ENCODE data around the gene AMIGO2. TPM values are rescaled to one million over a fixed set of nuclear protein-coding genes. Genes with fewer than 3 reads are reported as not detected.
"Not testable (repeated sequence)": the region's sequence is repeated elsewhere in the genome, so short reads cannot be mapped to it uniquely, and the experiment has no call there.

The AMIGO2 gene
- polyA plus RNA-seq (ENCODE audit: insufficient read length) = 40.5 TPM
- long read RNA-seq, donor 1, transcript AMIGO2-201 (2 exons, 3,763 nt) = major isoform, 24 of 26 reads
- long read RNA-seq, donor 1, partial matches to known transcripts = 0 of 26 reads
- long read RNA-seq, donor 1, other reads (novel, unspliced or antisense) = 0 of 26 reads
- long read RNA-seq, donor 2, transcript AMIGO2-201 (2 exons, 3,763 nt) = major isoform, 11 of 11 reads
- long read RNA-seq, donor 2, partial matches to known transcripts = 0 of 11 reads
- long read RNA-seq, donor 2, other reads (novel, unspliced or antisense) = 0 of 11 reads
- long read RNA-seq, donor 3, transcript AMIGO2-201 (2 exons, 3,763 nt) = major isoform, 8 of 8 reads
- long read RNA-seq, donor 3, partial matches to known transcripts = 0 of 8 reads
- long read RNA-seq, donor 3, other reads (novel, unspliced or antisense) = 0 of 8 reads
- long read RNA-seq, donor 4 = 0 reads
- long read RNA-seq, donor 5, transcript AMIGO2-201 (2 exons, 3,763 nt) = major isoform, 15 of 17 reads
- long read RNA-seq, donor 5, partial matches to known transcripts = 0 of 17 reads
- long read RNA-seq, donor 5, other reads (novel, unspliced or antisense) = 0 of 17 reads
- long read RNA-seq, donor 6, transcript AMIGO2-201 (2 exons, 3,763 nt) = major isoform, 17 of 20 reads
- long read RNA-seq, donor 6, partial matches to known transcripts = 0 of 20 reads
- long read RNA-seq, donor 6, other reads (novel, unspliced or antisense) = 0 of 20 reads
- long read RNA-seq, donor 7, transcript AMIGO2-201 (2 exons, 3,763 nt) = major isoform, 21 of 24 reads
- long read RNA-seq, donor 7, partial matches to known transcripts = 0 of 24 reads
- long read RNA-seq, donor 7, other reads (novel, unspliced or antisense) = 0 of 24 reads
- long read RNA-seq, donor 8, partial matches to known transcripts = 15 of 19 reads
- long read RNA-seq, donor 8, other reads (novel, unspliced or antisense) = 0 of 19 reads

DNA sequence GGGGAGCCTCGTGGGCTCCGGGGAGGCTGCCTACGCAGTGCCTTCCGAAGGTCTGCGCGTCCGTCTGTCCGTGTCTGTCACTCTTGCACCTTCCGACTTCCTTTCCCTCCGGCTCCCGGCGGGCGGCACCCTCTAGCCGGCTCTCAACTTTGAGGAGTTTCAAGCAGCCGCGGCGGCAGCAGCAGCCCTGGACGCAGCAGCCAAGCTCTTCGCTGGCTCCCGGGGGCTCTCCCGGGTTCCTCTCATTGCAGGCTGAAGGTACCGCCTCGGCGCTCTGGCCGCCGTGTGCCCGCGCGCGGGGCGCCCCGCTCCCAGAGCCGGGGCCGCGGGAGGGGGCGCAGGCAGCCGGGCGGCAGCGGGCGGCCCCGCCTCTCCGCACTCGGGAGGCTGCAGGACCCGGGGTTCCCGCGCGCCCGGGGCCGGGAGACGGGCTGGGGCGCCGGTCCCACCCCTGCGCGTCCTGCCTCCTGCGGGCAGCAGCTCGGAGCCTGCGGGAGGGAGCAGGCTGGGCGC is at the start of gene AMIGO2, which contains the start of gene PCED1B:
TSS of gene AMIGO2 (minus strand) at position 492 of the 513 bp plus-strand sequence. CDS start 957 bp downstream, outside the sequence.
TSS of gene PCED1B (plus strand) at position 154 of the 513 bp plus-strand sequence. CDS start 155,443 bp downstream, outside the sequence.
- DNase-seq = peak; percentile 46

DNA sequence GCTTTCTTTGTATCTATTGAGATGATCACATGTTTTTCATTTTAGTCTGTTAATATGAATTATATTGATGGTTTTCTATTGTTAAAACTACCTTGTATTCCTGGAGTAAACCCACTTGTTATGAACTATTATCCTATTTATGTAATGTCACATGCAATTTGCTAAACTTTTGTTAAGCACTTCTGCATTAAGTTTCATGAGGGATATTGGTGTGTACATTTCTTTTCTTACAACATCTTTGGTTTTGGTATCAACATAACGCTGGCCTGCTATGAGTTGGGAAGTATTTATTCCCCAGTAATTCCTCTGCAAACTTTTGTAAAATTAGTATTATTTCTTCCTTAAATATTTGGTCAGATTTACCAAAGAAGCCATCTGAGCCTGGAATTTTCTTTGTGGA is 46.5 kb upstream of the AMIGO2 start:
- DNase-seq = no peak

DNA sequence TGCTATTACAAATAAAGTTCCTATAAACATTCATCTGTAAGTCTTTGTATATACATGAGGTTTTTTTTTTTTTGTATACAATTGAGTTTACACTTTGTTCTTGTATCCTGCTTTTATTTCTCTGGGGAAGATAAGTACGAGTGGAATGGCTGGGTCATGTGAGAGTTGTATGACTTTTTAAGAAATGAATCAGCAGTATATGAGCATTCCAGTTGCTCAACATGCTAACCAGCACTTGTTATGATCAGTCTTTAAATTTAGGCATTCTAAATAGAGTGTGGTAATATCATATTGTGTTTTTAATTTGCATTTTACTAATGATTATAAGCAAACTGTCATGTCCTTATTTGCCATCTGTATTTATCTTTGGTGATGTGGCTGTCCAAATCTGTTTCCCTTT is 44.7 kb upstream of the AMIGO2 start:
- DNase-seq = no peak

- no peak for DNase-seq
These were observed 44.0 kb upstream of the AMIGO2 start for GRCh38 chr12:47123730-47124129.

DNA sequence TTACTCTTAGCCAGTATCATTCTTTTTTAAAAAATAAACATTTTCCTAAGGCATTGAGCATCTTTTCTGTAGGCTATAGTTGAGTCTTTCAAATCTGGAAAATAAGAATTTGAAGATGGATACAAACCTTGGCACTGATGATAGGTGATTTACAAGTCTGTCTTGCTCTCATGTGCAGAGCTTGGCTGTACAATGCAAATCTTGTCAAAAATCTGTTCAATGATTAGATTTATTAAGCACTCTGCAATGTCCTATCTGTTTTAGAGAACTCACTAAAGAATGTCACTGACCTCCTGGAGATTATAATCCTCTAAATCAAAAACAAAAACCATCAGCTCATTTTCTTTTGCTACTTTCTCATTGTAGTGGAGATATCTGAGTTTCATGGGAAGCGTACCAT is 42.8 kb upstream of the AMIGO2 start:
- DNase-seq = no peak

DNA sequence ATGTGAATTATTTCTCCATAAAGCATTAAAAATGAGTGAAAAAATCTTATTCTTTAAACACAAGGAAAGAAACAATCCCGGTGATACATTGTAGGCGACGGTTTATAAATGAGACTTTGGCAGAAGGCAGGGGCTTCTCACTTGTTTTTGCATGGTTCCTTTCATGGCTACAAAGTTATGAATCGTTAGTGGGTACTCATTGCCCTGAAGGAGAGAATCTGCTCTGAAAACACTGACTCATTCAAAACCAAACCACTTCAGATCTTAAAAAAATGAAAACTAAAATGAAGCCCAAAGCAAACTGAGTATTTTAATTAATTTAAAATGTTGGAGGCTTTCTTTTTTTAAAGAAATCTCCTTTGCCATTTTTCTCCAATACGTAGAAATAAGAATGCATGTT is 41.4 kb upstream of the AMIGO2 start:
- no peak for DNase-seq

- no peak for DNase-seq
These were observed 41.0 kb upstream of the AMIGO2 start for GRCh38 chr12:47120736-47121135.

DNA sequence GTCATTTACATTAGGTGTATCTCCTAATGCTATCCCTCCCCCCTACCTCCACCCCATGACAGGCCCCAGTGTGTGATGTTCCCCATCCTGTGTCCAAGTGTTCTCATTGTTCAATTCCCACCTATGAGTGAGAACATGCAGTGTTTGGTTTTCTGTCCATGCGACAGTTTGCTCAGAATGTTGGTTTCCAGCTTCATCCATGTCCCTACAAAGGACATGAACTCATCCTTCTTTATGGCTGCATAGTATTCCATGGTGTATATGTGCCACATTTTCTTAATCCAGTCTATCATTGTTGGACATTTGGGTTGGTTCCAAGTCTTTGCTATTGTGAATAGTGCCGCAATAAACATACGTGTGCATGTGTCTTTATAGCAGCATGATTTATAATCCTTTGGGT is 37.5 kb upstream of the AMIGO2 start:
- not testable (repeated sequence) for DNase-seq

GRCh38 chr12:47114481-47114892 is 34.7 kb upstream of the AMIGO2 start:
- no peak for DNase-seq

DNA sequence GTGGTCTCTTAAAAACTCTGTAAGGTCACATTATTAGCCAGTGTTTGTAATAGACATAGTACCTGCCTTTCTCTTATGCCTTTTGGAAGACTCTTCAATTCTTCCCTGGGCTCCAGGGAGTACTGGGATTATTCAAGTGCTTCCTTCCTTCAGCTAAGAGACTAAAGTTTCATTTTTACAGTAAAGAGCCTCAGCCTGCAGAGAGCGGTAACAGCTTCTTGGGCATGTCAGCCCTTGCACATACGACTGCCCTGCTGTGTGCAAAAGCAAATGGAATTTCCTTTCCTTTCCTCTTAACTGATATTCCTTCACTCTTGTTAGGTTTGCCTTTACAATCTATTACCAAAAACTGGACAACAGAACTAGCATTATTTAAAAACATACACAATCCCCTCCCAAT is 32.9 kb upstream of the AMIGO2 start:
- DNase-seq = no peak

DNA sequence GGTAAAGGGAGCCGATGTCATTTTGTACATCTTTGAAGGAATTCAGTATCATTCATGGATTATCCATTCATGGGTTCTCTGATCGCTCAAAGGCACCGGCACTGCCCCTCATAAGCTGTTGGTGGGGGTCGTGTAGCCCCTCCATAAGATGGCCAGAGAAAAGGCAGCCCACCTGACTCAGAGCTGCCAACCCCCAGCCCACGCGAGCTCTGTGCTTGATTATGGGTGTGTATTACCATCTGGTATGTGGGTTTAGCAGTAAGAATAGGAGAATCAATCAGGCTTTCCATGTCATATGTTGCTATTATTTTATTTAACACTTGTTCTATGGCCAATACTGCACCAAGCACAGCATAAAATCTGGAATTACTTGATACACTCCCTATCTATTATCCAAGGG is 32.1 kb upstream of the AMIGO2 start:
- no peak for DNase-seq

GRCh38 chr12:47111392-47111778 is 31.6 kb upstream of the AMIGO2 start:
- DNase-seq = no peak

DNA sequence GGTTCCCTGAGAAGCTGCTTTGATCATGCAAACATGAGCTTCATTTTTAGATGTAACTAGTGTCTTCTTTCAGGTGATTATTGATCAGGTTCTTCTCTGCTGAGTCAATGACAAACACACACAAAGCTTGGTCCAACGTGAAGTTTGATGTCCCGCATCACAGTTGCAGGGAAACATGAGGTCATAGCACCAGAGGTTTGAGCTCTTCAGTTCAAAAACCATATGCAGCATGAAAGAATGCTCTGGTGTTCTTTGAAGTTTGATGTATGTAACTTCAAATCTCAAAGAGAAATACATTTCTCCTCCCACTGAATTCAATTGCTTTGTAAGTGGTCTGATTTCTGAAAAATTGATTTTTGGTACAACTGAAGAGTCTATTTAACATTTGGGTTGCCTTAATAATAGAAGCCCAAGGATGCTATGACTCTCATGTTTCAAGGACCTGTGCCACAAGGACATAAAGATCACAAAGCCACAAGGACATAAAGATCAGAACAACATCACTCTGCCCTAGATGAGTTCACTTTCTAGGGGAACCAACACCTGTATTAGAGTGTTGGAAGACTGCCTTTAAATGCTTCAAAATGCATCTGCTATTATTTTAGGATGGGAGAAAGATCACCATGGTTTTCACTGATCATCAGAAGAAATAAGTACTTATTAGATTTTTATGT is 31.1 kb upstream of the AMIGO2 start:
- no peak for DNase-seq

GRCh38 chr12:47110011-47110541 is 30.3 kb upstream of the AMIGO2 start:
- DNase-seq = no peak

DNA sequence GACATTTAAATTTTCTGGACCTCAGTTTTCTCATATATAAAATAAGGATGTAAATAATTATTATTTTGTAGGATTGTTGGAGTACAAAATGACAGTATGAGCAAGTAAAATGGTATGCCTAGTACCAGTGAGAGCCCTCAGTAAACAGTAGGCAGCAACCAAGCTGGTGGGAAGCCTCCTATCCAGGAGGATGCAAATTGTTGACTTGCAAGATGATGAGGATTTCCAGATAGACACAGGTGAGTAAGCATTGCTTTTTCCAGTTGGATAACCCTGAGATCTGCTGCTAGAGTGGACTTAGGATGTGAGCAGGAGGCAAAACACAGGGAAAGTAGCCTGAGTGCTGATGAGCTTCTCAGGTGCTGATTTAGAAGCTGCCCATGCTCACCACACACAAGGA is 28.2 kb upstream of the AMIGO2 start:
- DNase-seq = no peak

DNA sequence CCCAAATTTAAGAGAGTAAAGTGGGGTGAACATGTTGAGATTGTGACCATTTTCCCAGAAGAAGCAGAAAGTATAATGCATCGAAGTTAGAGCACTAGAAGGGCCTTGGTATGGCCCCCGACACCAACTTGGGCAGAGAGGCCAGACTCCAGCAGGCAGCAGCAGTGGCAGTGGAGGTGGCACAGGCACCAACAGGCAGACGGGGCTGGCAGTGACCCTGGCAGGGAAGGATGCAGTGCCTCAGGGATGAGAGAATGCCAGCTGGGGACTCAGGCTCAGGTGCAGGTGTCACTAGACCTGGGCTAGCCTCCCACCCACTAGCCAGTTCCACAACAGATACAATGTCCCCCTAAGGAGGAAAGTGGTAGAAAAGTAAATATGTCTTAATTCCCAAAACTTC is 27.7 kb upstream of the AMIGO2 start:
- DNase-seq = no peak

DNA sequence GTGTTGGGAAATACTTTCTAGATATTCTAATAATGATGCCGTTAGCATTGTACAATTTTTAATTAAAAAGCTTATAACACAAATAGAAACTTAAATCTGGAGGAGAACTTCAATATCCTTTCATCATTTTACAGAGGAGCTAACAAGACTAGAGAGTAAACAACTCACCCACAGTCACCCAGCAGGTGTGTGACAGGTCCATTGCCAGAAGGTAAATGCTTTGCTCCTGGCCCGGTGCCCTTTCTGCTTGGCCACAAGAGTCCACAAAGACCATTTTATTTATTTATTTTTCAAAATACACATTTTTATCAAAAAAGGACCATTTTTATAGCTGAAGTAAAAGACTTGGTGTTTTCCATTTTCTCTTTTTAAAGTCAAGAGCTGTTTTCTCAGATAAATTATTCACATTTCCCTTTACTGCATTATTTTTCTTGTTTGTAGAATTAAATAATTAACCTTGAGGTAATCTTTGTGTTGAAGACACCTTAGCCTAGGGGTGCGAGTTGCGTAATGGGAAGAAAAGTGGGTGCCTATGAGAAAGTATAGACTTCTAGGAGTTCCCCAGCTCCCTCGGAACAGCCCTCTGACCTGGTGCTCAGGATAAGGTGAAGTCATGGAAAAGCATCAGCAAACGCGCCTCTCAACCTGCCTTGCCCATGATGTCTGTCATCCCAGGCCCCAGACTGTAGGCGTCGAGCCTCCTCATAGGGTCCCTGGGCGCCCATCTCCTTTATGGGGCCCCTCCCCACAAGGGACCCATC is 26.3 kb upstream of the AMIGO2 start:
- DNase-seq = no peak

- DNase-seq = no peak
These were observed 23.3 kb upstream of the AMIGO2 start for GRCh38 chr12:47102845-47103651.

GRCh38 chr12:47102406-47102805 is 22.6 kb upstream of the AMIGO2 start:
- no peak for DNase-seq

GRCh38 chr12:47100160-47100559 is 20.4 kb upstream of the AMIGO2 start:
- DNase-seq = no peak
